GM18951 (cell line): ENCODE measurements around the gene PYGB.

Experiments
- POLR2A ChIP-seq: IDR thresholded peaks from 4 replicates; pipeline ENCODE4 v1.6.1; 2011; ENCODE audit warnings: mild to moderate bottlenecking; ENCODE audit not compliant: insufficient read length, insufficient read depth; ENCODE audit errors: extremely low read depth
- in situ Hi-C: fragments of 300-500 bp; cut with MboI; formaldehyde crosslinking; loops from one replicate; pipeline ENCODE4 v1.12.0; 2022; ENCODE audit warnings: low sequenced_read_pairs, mixed read lengths, inconsistent platforms; ENCODE audit not compliant: unreplicated experiment

The PYGB gene

GRCh38 chr20:25271486-25272222 lies 23.8 kb downstream of the PYGB start:
- in situ Hi-C loops, result no loop called here
- TF ChIP-seq POLR2A, result no peak

- TF ChIP-seq POLR2A, result no peak
- in situ Hi-C loops, result no loop called here
Measured at GRCh38 chr20:25272223-25273000, 24.5 kb downstream of the PYGB start.

- no peak for TF ChIP-seq POLR2A
- in situ Hi-C loops, result no loop called here
Measured at GRCh38 chr20:25273046-25273445, 25.2 kb downstream of the PYGB start.

- TF ChIP-seq POLR2A, result no peak
- in situ Hi-C loops, result no loop called here
Measured at GRCh38 chr20:25273541-25274358, 25.9 kb downstream of the PYGB start.

- in situ Hi-C loops, result no loop called here
- TF ChIP-seq POLR2A, result no peak
Measured at GRCh38 chr20:25274481-25274880, 26.6 kb downstream of the PYGB start.

- no peak for TF ChIP-seq POLR2A
- in situ Hi-C loops, result no loop called here
Measured at GRCh38 chr20:25274891-25275812, 27.3 kb downstream of the PYGB start.

GRCh38 chr20:25275813-25276532 lies 28.1 kb downstream of the PYGB start:
- in situ Hi-C loops, result no loop called here
- no peak for TF ChIP-seq POLR2A

- TF ChIP-seq POLR2A, result no peak
- in situ Hi-C loops, result no loop called here
Measured at GRCh38 chr20:25276533-25277050, 28.7 kb downstream of the PYGB start.

- TF ChIP-seq POLR2A, result no peak
- in situ Hi-C loops, result no loop called here
Measured at GRCh38 chr20:25277051-25277801, 29.3 kb downstream of the PYGB start.

- in situ Hi-C loops, result no loop called here
Measured at GRCh38 chr20:25277941-25278521, 30.1 kb downstream of the PYGB start.

GRCh38 chr20:25278636-25279361 lies 30.9 kb downstream of the PYGB start:
- no peak for TF ChIP-seq POLR2A
- in situ Hi-C loops, result no loop called here

More at GRCh38 chr20:25277941-25278521, 30.1 kb downstream of the PYGB start:
- TF ChIP-seq POLR2A, result no peak
